OCI-LY3 (cell line): Measurements from ENCODE around the gene MAPKAP1.

Source experiments
- H2AFZ ChIP-seq: fragments of 200-600, 300-600 bp; shearing (Covaris generic); 2 replicates; pipeline ENCODE4 v1.6.0; 2014; ENCODE audit warnings: antibody characterized with exemption, low read depth, low read length
- H3K27ac ChIP-seq: fragments of 200-600, 300-600 bp; sonication (generic); 2 replicates; pipeline ENCODE4 v1.5.1; 2014; ENCODE audit warnings: mild to moderate bottlenecking, low read length, moderate library complexity, mixed read lengths
- H3K27me3 ChIP-seq: fragments of 200-600, 300-600 bp; sonication (generic); 2 replicates; pipeline ENCODE4 v1.6.1; 2014; ENCODE audit warnings: low read depth, low read length, mixed read lengths
- H3K36me3 ChIP-seq: fragments of 200-600, 300-600 bp; sonication (generic); replicated peaks from 2 replicates; pipeline ENCODE3; 2014; ENCODE audit warnings: low read depth, low read length, mixed read lengths
- H3K4me1 ChIP-seq: fragments of 300-600, 200-600 bp; sonication (generic); 2 replicates; pipeline ENCODE4 v1.6.1; 2014; ENCODE audit warnings: low read length, mixed read lengths
- H3K4me2 ChIP-seq: fragments of 200-600, 300-600 bp; sonication (generic); 2 replicates; pipeline ENCODE4 v1.6.1; 2014; ENCODE audit warnings: low read length, mixed read lengths
- H3K4me3 ChIP-seq: fragments of 300-600, 200-600 bp; sonication (generic); 2 replicates; pipeline ENCODE4 v1.5.1; 2014; ENCODE audit warnings: antibody characterized with exemption, mild to moderate bottlenecking, low read length, moderate library complexity
- H3K79me2 ChIP-seq: fragments of 300-600, 200-600 bp; shearing (Covaris generic); 2 replicates; pipeline ENCODE4 v1.6.1; 2014; ENCODE audit warnings: mild to moderate bottlenecking, low read length, mixed read lengths
- H3K9ac ChIP-seq: fragments of 300-600, 200-600 bp; shearing (Covaris generic); 2 replicates; pipeline ENCODE4 v1.6.0; 2014; ENCODE audit warnings: mild to moderate bottlenecking, low read length, moderate library complexity
- H3K9me3 ChIP-seq: fragments of 200-600, 300-600 bp; shearing (Covaris generic); 2 replicates; pipeline ENCODE4 v1.6.1; 2014; ENCODE audit warnings: low read length, mixed read lengths; ENCODE audit not compliant: insufficient read depth
- H4K20me1 ChIP-seq: fragments of 200-600, 300-600 bp; sonication (generic); 2 replicates; pipeline ENCODE4 v1.6.1; 2016; ENCODE audit warnings: low read length, mixed read lengths; ENCODE audit not compliant: insufficient read depth
- EZH2phosphoT487 ChIP-seq: fragments of 200-600 bp; shearing (Covaris generic); IDR thresholded peaks from 2 replicates; pipeline ENCODE4 v1.6.1; 2018; ENCODE audit warnings: antibody characterized with exemption, mixed run types, low read depth
- TF ChIP-seq, protein P1 (sequence below): fragments of 200-600, 300-600 bp; sonication (generic); IDR thresholded peaks from 2 replicates; pipeline ENCODE4 v1.5.1; 2014; ENCODE audit warnings: antibody characterized with exemption, low read length, low read depth

Gene MAPKAP1

DNA sequence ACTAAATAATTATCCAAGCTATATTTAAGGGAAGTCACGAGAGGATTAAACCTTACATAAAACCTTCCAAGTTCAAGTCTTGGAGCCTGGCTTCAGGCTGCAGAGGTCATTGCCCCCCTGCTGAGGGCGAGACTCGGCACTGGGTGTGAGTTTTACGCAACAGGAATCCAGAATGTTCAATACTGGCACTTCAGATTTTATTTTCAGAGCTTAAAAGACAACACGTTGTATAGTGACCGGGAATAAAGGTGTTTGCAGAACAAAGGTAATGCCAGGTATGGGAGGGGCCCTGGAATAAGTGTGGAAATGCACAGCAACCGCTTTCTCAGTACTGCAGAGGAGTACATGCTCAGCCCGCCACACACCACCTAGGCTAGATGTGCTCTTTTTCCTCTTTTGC is 238.4 kb downstream of the MAPKAP1 start:
- Histone ChIP-seq H4K20me1 (no peaks in the 10 kb centered on the region), H3K27ac (no peak overlapping the region), H3K36me3 (no peaks in the 10 kb centered on the region), H3K79me2 (no peaks in the 10 kb centered on the region), H3K4me1 (no peaks in the 10 kb centered on the region), H3K27me3 (no peaks in the 10 kb centered on the region), H3K9me3 (no peaks in the 10 kb centered on the region), H2AFZ (no peak overlapping the region), H3K9ac (no peak overlapping the region), H3K4me3 (no peak overlapping the region), H3K4me2 (no peak overlapping the region)
- TF ChIP-seq, protein P1, sequence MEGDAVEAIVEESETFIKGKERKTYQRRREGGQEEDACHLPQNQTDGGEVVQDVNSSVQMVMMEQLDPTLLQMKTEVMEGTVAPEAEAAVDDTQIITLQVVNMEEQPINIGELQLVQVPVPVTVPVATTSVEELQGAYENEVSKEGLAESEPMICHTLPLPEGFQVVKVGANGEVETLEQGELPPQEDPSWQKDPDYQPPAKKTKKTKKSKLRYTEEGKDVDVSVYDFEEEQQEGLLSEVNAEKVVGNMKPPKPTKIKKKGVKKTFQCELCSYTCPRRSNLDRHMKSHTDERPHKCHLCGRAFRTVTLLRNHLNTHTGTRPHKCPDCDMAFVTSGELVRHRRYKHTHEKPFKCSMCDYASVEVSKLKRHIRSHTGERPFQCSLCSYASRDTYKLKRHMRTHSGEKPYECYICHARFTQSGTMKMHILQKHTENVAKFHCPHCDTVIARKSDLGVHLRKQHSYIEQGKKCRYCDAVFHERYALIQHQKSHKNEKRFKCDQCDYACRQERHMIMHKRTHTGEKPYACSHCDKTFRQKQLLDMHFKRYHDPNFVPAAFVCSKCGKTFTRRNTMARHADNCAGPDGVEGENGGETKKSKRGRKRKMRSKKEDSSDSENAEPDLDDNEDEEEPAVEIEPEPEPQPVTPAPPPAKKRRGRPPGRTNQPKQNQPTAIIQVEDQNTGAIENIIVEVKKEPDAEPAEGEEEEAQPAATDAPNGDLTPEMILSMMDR, result no peak
- TF ChIP-seq EZH2phosphoT487, result no peak

DNA sequence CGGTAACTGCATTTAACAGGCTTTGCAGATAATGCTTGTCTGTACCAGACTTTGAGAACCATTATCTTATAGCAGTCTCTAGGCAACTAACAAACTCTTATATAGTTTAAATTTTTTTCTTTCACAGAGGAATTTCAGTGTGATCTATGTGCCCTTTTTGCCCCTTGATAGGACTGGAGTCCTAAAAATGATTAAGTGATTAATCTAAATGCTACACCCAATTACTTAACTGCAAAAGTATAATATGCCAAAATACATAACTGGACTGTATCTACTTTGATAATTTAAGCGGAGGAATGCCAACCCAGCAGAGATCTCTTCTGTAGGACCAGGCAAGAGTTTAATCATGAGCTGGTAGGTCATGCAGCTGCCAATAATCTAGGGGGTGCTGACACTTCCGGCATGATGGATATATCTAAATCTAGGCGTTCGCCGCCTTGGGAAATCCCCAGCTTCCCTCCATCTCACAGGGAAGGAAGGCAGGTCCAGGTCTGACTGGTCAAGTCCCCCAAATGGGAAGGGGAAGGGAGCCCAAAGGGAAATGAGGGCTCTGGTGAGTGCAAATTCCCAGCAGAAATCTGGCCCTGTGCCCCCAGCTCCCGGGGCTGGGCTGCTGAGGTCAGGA is 239.8 kb downstream of the MAPKAP1 start:
- Histone ChIP-seq H4K20me1 (no peaks in the 10 kb centered on the region), H3K9ac (no peak overlapping the region), H3K36me3 (no peaks in the 10 kb centered on the region), H3K4me2 (no peak overlapping the region), H3K27ac (no peak overlapping the region), H3K4me3 (no peak overlapping the region), H3K9me3 (no peaks in the 10 kb centered on the region), H2AFZ (no peak overlapping the region), H3K27me3 (no peaks in the 10 kb centered on the region), H3K4me1 (no peaks in the 10 kb centered on the region), H3K79me2 (no peaks in the 10 kb centered on the region)
- TF ChIP-seq, protein P1, result no peak

DNA sequence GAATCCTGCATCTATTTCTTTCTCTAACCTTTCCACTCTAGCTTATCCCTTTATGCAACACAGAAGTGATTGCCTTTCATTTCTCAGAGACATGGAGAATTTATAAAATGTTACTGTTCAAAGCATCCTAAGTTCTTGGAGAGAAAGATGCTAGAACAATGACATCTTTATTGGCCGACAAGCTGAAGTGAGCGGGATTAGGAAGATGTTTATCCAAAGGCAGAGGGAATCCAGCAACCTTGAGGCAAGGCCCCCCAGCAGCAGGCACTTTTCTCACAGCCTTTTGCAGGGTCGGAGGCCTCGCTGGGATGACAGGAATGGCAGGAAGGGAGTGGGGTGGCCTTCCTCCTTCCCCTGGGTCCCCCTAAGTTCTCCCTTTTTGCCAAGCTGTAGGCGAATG is 240.6 kb downstream of the MAPKAP1 start:
- TF ChIP-seq EZH2phosphoT487, result no peak
- TF ChIP-seq, protein P1, result no peak
- H3K36me3 ChIP-seq, result no peaks in the 10 kb centered on the region

DNA sequence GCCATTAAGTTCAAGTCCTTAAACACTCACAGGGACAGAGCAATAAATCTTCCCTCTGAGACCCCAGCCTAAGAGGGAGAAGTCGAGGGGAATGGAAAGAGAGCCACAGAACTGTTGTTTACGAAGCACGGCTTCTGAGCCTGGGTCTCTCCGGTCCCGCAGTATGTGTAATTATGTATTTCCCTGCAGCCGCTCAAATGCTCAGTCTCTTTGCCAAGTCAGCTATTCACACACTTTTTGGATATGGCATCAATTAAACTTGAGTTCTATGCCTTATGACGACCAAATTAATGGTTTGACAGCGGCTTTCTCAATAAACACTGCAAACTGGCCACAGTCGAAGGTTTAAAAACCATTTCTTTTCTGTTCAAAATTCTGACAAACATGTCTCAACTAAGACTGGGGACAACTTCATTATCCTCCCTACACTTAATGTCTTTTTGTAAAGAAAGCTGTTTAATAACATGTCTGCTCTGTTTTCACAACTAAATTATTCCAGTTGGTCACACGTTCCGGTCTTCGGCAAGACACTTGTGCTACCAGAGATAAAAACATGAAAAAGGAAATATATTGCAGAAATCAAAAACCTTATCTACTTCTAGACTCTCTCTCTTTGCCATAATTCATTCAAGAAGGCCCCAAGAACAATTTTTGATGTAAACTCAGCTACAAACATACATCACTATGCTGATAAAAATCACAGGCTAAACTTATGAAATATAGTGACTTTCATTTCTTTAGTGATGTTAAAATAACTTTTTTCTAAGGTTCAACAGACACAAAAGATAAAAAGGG is 242.2 kb downstream of the MAPKAP1 start:
- TF ChIP-seq, protein P1, result no peak
- TF ChIP-seq EZH2phosphoT487, result no peak
- Histone ChIP-seq H3K27ac (no peak overlapping the region), H3K36me3 (peaks cover 4% of the 10 kb centered on the region), H3K4me3 (no peak overlapping the region), H4K20me1 (no peaks in the 10 kb centered on the region), H3K9ac (no peak overlapping the region), H3K4me1 (no peaks in the 10 kb centered on the region), H3K4me2 (no peak overlapping the region), H3K79me2 (no peaks in the 10 kb centered on the region), H3K9me3 (no peaks in the 10 kb centered on the region), H2AFZ (no peak overlapping the region), H3K27me3 (no peaks in the 10 kb centered on the region)

More for the DNA sequence above, 240.6 kb downstream of the MAPKAP1 start:
- Histone ChIP-seq H3K27me3 (no peaks in the 10 kb centered on the region), H3K27ac (no peak overlapping the region), H3K4me1 (no peaks in the 10 kb centered on the region), H3K9me3 (no peaks in the 10 kb centered on the region), H3K4me3 (no peak overlapping the region), H4K20me1 (no peaks in the 10 kb centered on the region), H3K9ac (no peak overlapping the region), H2AFZ (no peak overlapping the region), H3K4me2 (no peak overlapping the region), H3K79me2 (no peaks in the 10 kb centered on the region)
